Esophagus muscularis mucosa (tissue), 4 donors: Measurements from ENCODE around the gene MFSD12. TPM values are rescaled to one million over a fixed set of nuclear protein-coding genes. Genes with fewer than 3 reads are reported as not detected.

Experiments used
- DNase-seq: peaks from one replicate; pipeline ENCODE4 v3.0.0-alpha.2; 2017; ENCODE audit errors: extremely low spot score
- H3K27ac ChIP-seq, 4 donors: fragments of 200-600 bp; sonication (generic); replicated peaks in 1 of 4; 1 replicate in 3 of 4; 2 replicates in 1 of 4; pipeline ENCODE4 v1.5.1; 2016 to 2019; ENCODE audit warnings: mild to moderate bottlenecking in 1 of 4
- H3K27me3 ChIP-seq, 4 donors: fragments of 200-600 bp; sonication (generic); one replicate each; pipeline versions ENCODE4 v1.5.1 to v1.6.0; 2016 to 2019
- H3K36me3 ChIP-seq, 4 donors: fragments of 200-600 bp; sonication (generic); one replicate each; pipeline ENCODE4 v1.5.1; 2016 to 2019
- H3K4me1 ChIP-seq, 4 donors: fragments of 200-600 bp; sonication (generic); one replicate each; pipeline ENCODE4 v1.5.1; 2016 to 2019
- H3K4me3 ChIP-seq, 4 donors: fragments of 200-600 bp; sonication (generic); 1 replicate in 2 of 4; 2 replicates in 2 of 4; pipeline ENCODE4 v1.5.1; 2016 to 2019; ENCODE audit warnings: mild to moderate bottlenecking in 4 of 4, moderate library complexity in 1 of 4
- H3K9me3 ChIP-seq, 4 donors: fragments of 200-600 bp; sonication (generic); 1 replicate in 3 of 4; 2 replicates in 1 of 4; pipeline ENCODE4 v1.5.1; 2016 to 2019
- EP300 ChIP-seq: sonication (generic); formaldehyde crosslinking; IDR thresholded peaks from one replicate; pipeline ENCODE4 v1.6.1; 2017; ENCODE audit warnings: antibody characterized with exemption
- POLR2A ChIP-seq: fragments of 450-650 bp; IDR thresholded peaks from one replicate; pipeline ENCODE4 v1.6.1; 2017; ENCODE audit warnings: antibody characterized with exemption, moderate library complexity, mild to moderate bottlenecking, low read depth
- POLR2AphosphoS5 ChIP-seq, 2 donors: sonication (generic); formaldehyde crosslinking; IDR thresholded peaks; one replicate each; pipeline ENCODE4 v1.6.1; 2017; ENCODE audit warnings: antibody characterized with exemption in 2 of 2
- WGBS: methylation state at CpG from one replicate; pipeline ENCODE4 v1.1.5; 2018; 5-methylcytosine and 5-hydroxymethylcytosine counted together
- intact Hi-C: fragments of 100-400 bp; cut with DNase I; formaldehyde crosslinking; loops from one replicate; pipeline ENCODE4 v1.15.1; 2023
- total RNA-seq, 4 donors: library from RNA; depleted of rRNA; stranded (reverse); fragments of >200 nt; gene quantifications; one replicate each; pipeline versions ENCODE4 v1.1.0 to v1.2.1, GENCODE V29; 2016
- TF ChIP-seq, protein P1 (sequence below), 3 experiments: fragments of 200-600 bp in 2 of 3; fragments of 450-650 bp in 1 of 3; sonication (generic) in 2 of 3; IDR thresholded peaks; one replicate each; pipeline ENCODE4 v1.5.1; 2017 to 2019; ENCODE audit warnings: antibody characterized with exemption in 3 of 3, mild to moderate bottlenecking in 2 of 3, moderate library complexity in 1 of 3

Gene MFSD12
- total RNA-seq, 4 donors from 2014 or later: 28.2 to 87.0 (median 62.4) TPM

DNA sequence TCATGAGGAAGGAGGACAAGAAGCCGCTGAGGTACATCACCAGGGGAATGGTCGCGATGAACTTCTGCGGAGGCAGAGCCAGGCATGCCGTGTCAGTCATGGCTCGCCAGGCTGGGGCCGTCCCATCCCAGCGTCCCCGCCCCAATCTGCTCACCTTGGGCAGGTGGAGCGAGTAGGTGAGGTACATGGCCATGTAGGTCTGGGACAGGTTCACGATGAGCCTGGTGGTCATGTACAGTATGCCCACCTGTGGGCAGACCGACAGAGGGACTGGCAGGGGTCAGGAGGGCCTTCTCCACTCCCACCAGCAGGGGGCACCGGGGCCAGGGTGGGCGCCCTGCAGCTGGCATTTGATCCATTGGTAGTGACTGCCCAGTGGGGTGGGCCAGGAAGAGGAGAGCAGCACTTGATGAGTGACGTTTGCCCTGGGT is 10.1 kb downstream of the MFSD12 start:
- Histone ChIP-seq H3K4me1 (peaks cover 0 to 27% (median 11%) of the 10 kb centered on the region in 4 donors), H3K9me3 (no peaks in the 10 kb centered on the region), H3K27me3 (no peaks in the 10 kb centered on the region), H3K27ac (no peak overlapping the region), H3K4me3 (no peak overlapping the region), H3K36me3 (peaks cover 0 to 62% (median 52%) of the 10 kb centered on the region in 4 donors)
- no peak for TF ChIP-seq EP300
- TF ChIP-seq, protein P1, sequence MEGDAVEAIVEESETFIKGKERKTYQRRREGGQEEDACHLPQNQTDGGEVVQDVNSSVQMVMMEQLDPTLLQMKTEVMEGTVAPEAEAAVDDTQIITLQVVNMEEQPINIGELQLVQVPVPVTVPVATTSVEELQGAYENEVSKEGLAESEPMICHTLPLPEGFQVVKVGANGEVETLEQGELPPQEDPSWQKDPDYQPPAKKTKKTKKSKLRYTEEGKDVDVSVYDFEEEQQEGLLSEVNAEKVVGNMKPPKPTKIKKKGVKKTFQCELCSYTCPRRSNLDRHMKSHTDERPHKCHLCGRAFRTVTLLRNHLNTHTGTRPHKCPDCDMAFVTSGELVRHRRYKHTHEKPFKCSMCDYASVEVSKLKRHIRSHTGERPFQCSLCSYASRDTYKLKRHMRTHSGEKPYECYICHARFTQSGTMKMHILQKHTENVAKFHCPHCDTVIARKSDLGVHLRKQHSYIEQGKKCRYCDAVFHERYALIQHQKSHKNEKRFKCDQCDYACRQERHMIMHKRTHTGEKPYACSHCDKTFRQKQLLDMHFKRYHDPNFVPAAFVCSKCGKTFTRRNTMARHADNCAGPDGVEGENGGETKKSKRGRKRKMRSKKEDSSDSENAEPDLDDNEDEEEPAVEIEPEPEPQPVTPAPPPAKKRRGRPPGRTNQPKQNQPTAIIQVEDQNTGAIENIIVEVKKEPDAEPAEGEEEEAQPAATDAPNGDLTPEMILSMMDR (IDR thresholded peaks at IDR 0.05): peak; percentile 29 to 62 (median 32)
- no peak for TF ChIP-seq POLR2AphosphoS5 (IDR thresholded peaks at IDR 0.05)
- 75% methylated on average over 6 of the region's 15 CpGs for WGBS
- no peak for DNase-seq
- intact Hi-C loops: loop anchor here (5.0 kb wide), 1 partner anchor 160 kb away; the partner anchor contains the start of gene TJP3

DNA sequence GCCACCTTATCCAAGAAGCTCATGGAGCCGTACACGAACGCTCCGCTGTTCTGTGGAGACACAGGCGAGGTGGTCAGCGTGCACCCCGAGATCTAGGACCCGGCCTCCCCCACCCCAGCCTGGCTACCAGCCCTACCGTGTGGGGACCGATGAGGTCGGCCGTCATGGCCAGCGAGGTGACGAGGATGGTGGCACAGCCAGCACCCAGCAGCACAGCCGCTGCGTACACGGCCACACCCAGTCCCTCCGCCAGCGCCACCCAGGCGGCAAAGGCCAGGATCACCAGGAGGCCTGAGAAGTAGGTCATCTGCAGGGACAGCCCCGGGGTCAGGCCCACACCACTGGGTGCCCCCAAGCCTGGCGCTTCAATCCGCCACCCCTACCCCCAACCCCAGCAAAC is 11.3 kb downstream of the MFSD12 start:
- TF ChIP-seq, protein P1 (IDR thresholded peaks at IDR 0.05): no peak
- TF ChIP-seq POLR2A (no peak), EP300 (no peak)
- DNase-seq: no peak
- Histone ChIP-seq H3K36me3 (peaks cover 0 to 63% (median 52%) of the 10 kb centered on the region in 4 donors), H3K9me3 (no peaks in the 10 kb centered on the region), H3K27ac (no peak overlapping the region), H3K4me3 (no peak overlapping the region), H3K4me1 (peaks cover 0 to 27% (median 11%) of the 10 kb centered on the region in 4 donors), H3K27me3 (no peaks in the 10 kb centered on the region)
- 94% methylated on average over 19 of the region's 23 CpGs for WGBS
- intact Hi-C loops: loop anchor here (5.0 kb wide), 1 partner anchor 161 kb away; the partner anchor contains the start of gene TJP3

DNA sequence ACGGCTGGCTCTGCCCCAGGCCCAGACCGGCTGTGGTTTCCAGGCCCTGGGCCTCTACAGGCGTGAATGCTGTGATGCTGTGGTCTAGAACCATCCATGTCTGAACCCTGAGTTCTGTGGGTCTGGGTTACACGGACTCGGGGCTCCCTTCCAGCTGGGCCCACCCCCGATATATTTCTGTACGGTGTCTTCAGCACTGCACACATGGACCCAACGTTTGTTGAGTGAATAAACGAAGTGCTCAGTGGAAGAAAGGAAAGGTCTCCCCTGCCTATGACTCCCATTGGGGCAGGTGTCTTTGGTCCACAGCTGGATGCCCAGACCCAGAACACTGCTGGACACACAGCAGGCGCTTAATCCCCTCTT is 11.7 kb downstream of the MFSD12 start:
- DNase-seq: no peak
- TF ChIP-seq POLR2A (no peak), POLR2AphosphoS5 (IDR thresholded peaks at IDR 0.05) (no peak), EP300 (no peak)
- TF ChIP-seq, protein P1 (IDR thresholded peaks at IDR 0.05): no peak
- Histone ChIP-seq H3K36me3 (peaks cover 0 to 59% (median 50%) of the 10 kb centered on the region in 4 donors), H3K9me3 (no peaks in the 10 kb centered on the region), H3K4me3 (no peak overlapping the region), H3K4me1 (peaks cover 0 to 27% (median 11%) of the 10 kb centered on the region in 4 donors), H3K27ac (no peak overlapping the region), H3K27me3 (no peaks in the 10 kb centered on the region)
- WGBS: 74% methylated on average over 10 of the region's 10 CpGs
- intact Hi-C loops: loop anchor here (1.0 to 5.0 kb wide), 2 partner anchors 73 to 162 kb away; partner anchors contain the start of gene TJP3

DNA sequence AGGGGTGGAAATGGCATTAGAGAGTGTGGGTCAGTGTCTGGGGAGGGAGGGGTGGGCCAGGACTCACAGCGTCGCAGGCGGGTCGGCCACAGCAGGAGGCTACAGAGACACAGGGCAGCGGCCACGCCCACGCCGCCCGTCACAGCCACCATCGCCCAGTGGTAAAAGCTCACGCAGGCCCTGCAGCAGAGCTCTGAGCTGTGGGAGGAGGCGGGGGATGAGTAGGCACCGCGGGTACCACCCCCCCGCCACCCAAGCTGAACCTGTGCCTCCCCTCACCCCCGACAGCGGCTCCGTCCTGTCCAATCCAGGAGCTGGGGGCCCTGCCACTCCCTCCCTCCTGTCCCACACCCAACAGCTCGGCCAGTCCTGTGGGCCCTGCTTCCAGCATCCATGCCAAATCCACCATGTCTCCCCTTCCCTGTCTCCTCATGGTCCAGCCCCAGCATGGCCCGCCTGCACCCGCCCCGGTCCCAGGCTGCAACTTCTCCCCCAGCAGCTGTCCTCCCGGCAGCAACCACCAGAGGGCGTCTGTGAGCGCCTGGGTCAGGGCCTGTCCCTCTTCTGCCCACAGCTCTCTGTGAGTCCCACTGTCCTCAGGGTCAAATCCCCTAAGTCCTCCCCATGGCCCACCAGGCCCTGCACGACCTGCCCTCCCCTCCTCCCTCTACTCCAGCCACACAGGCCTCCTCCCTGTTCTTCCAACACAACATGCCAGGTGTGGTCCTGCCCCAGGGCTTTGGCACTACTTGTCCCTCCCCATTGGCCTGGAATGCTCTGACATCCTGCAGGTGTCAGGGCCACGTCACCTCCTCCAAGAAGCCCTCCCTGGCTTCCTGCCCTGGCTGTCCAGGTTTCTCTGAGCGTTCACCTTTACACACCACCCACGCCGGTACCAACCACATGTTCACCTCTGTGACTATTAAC is 12.4 kb downstream of the MFSD12 start:
- TF ChIP-seq, protein P1 (IDR thresholded peaks at IDR 0.05): peak; percentile 94 to 99 (median 95)
- no peak for TF ChIP-seq POLR2A
- TF ChIP-seq EP300: no peak
- peak in 1 of 2 donors; percentile 36 for TF ChIP-seq POLR2AphosphoS5 (IDR thresholded peaks at IDR 0.05)
- DNase-seq: no peak
- no peaks in the 10 kb centered on the region for H3K9me3 ChIP-seq
- no peak overlapping the region for H3K4me3 ChIP-seq
- peaks cover 0 to 57% (median 48%) of the 10 kb centered on the region in 4 donors for H3K36me3 ChIP-seq
- intact Hi-C loops: loop anchor here (1.0 to 5.0 kb wide), 2 partner anchors 73 to 162 kb away; partner anchors contain the start of gene TJP3
- no peaks in the 10 kb centered on the region for H3K27me3 ChIP-seq
- 45% methylated on average over 14 of the region's 30 CpGs for WGBS
- no peak overlapping the region for H3K27ac ChIP-seq
- H3K4me1 ChIP-seq: peaks cover 0 to 27% (median 11%) of the 10 kb centered on the region in 4 donors
